Activated CD4-positive, CD25-positive, alpha-beta regulatory T cell treated with anti-CD3 and anti-CD28 coated beads, Interleukin-2, amount 50 U/mL, for 24 hours (primary cell): ENCODE measurements around the gene SLC24A5.

Experiments
- ATAC-seq, 2 donors: fragments of 150-1000 bp; cut with Tn5 transposase; one replicate each; pipeline ENCODE4 v1.10.0; 2021; ENCODE audit warnings: mild to moderate bottlenecking in 1 of 2, moderate library complexity in 1 of 2

Gene SLC24A5

GRCh38 chr15:48191574-48192225 is 70.9 kb downstream of the SLC24A5 start, which contains the start of gene CTXN2:
Gene CTXN2 (plus strand): TSS chr15:48191665. CDS start chr15:48201301, 9,636 bp downstream.
- no peak for ATAC-seq
